GM12875 (cell line): ENCODE results near the gene TM9SF2.

ENCODE experiments used
- H3K4me3 ChIP-seq: one replicate; pipeline ENCODE4 v1.5.1; 2011; ENCODE audit warnings: low read depth, low read length, control low read depth
- CTCF ChIP-seq: IDR thresholded peaks from 2 replicates; pipeline ENCODE4 v1.5.1; 2011; ENCODE audit warnings: low read depth, mild to moderate bottlenecking, control low read depth, inconsistent platforms, low read length, moderate library complexity, borderline replicate concordance; ENCODE audit not compliant: insufficient read depth

The TM9SF2 gene

GRCh38 chr13:99507054-99507453 is 5.8 kb downstream of the TM9SF2 start:
- H3K4me3 ChIP-seq = no peak overlapping the region
- no peak for TF ChIP-seq CTCF

GRCh38 chr13:99507551-99507950 is 6.3 kb downstream of the TM9SF2 start:
- no peak overlapping the region for H3K4me3 ChIP-seq
- TF ChIP-seq CTCF = no peak

- no peak overlapping the region for H3K4me3 ChIP-seq
- no peak for TF ChIP-seq CTCF
Observed at GRCh38 chr13:99507986-99508385, 6.7 kb downstream of the TM9SF2 start.

- TF ChIP-seq CTCF = no peak
- H3K4me3 ChIP-seq = no peak overlapping the region
Observed at GRCh38 chr13:99509479-99509878, 8.2 kb downstream of the TM9SF2 start.

GRCh38 chr13:99514801-99515200 is 13.5 kb downstream of the TM9SF2 start:
- no peak overlapping the region for H3K4me3 ChIP-seq
- no peak for TF ChIP-seq CTCF

- TF ChIP-seq CTCF = no peak
- H3K4me3 ChIP-seq = no peak overlapping the region
Observed at GRCh38 chr13:99516153-99516929, 15.1 kb downstream of the TM9SF2 start.

- TF ChIP-seq CTCF = no peak
- no peak overlapping the region for H3K4me3 ChIP-seq
Observed at GRCh38 chr13:99517577-99517976, 16.3 kb downstream of the TM9SF2 start.
